Activated naive CD8-positive, alpha-beta T cell treated with anti-CD3 and anti-CD28 coated beads for 36 hours (primary cell): ENCODE measurements around the gene DOCK1. TPM values are rescaled to one million over a fixed set of nuclear protein-coding genes. Genes with fewer than 3 reads are reported as not detected.

Experiments used
- DNase-seq: peaks from one replicate; pipeline ENCODE4 v3.0.0; 2021
- H3K27ac Mint-ChIP-seq: one replicate; pipeline ENCODE4 v1.8.0; 2022; ENCODE audit warnings: mild to moderate bottlenecking, moderate library complexity, mixed read lengths
- H3K27me3 Mint-ChIP-seq: one replicate; pipeline ENCODE4 v1.8.0; 2022; ENCODE audit warnings: mild to moderate bottlenecking, mixed read lengths
- H3K36me3 Mint-ChIP-seq: one replicate; pipeline ENCODE4 v1.8.0; 2021; ENCODE audit warnings: mild to moderate bottlenecking, mixed read lengths
- H3K4me1 Mint-ChIP-seq: one replicate; pipeline ENCODE4 v1.8.0; 2021; ENCODE audit warnings: mixed read lengths
- H3K4me3 Mint-ChIP-seq: one replicate; pipeline ENCODE4 v1.8.0; 2022; ENCODE audit warnings: mild to moderate bottlenecking, moderate library complexity, mixed read lengths
- H3K9me3 Mint-ChIP-seq: one replicate; pipeline ENCODE4 v1.8.0; 2022; ENCODE audit warnings: mixed read lengths
- total RNA-seq, 2 experiments: library from RNA; stranded (reverse); gene quantifications; one replicate each; pipeline ENCODE4 v1.2.3, GENCODE V29; 2021

The DOCK1 gene
- total RNA-seq, 2 experiments from 2014 or later = 0.76 to 0.95 TPM

- H3K27ac Mint-ChIP-seq = no peak overlapping the region
- no peaks in the 10 kb centered on the region for H3K4me1 Mint-ChIP-seq
- H3K36me3 Mint-ChIP-seq = no peaks in the 10 kb centered on the region
- no peak for DNase-seq
- H3K27me3 Mint-ChIP-seq = no peaks in the 10 kb centered on the region
- no peaks in the 10 kb centered on the region for H3K9me3 Mint-ChIP-seq
- H3K4me3 Mint-ChIP-seq = no peak overlapping the region
These were observed 128.9 kb downstream of the DOCK1 start for GRCh38 chr10:127034034-127034633.

GRCh38 chr10:127034790-127035189, 129.6 kb downstream of the DOCK1 start:
- H3K27me3 Mint-ChIP-seq = no peaks in the 10 kb centered on the region
- no peak overlapping the region for H3K4me3 Mint-ChIP-seq
- H3K9me3 Mint-ChIP-seq = no peaks in the 10 kb centered on the region
- no peaks in the 10 kb centered on the region for H3K4me1 Mint-ChIP-seq
- DNase-seq = no peak
- no peaks in the 10 kb centered on the region for H3K36me3 Mint-ChIP-seq
- no peak overlapping the region for H3K27ac Mint-ChIP-seq

GRCh38 chr10:127035827-127036226, 130.6 kb downstream of the DOCK1 start:
- Mint-ChIP-seq H3K9me3 (no peaks in the 10 kb centered on the region), H3K27me3 (no peaks in the 10 kb centered on the region), H3K4me1 (no peaks in the 10 kb centered on the region), H3K36me3 (no peaks in the 10 kb centered on the region), H3K4me3 (no peak overlapping the region), H3K27ac (no peak overlapping the region)
- DNase-seq = no peak

- no peak for DNase-seq
- Mint-ChIP-seq H3K4me1 (no peaks in the 10 kb centered on the region), H3K9me3 (no peaks in the 10 kb centered on the region), H3K4me3 (no peak overlapping the region), H3K27me3 (no peaks in the 10 kb centered on the region), H3K36me3 (no peaks in the 10 kb centered on the region), H3K27ac (no peak overlapping the region)
These were observed 131.8 kb downstream of the DOCK1 start for GRCh38 chr10:127036987-127037386.

- H3K9me3 Mint-ChIP-seq = no peaks in the 10 kb centered on the region
- no peak for DNase-seq
- H3K4me3 Mint-ChIP-seq = no peak overlapping the region
- H3K4me1 Mint-ChIP-seq = no peaks in the 10 kb centered on the region
- H3K27ac Mint-ChIP-seq = no peak overlapping the region
- H3K36me3 Mint-ChIP-seq = no peaks in the 10 kb centered on the region
- H3K27me3 Mint-ChIP-seq = no peaks in the 10 kb centered on the region
These were observed 134.2 kb downstream of the DOCK1 start for GRCh38 chr10:127039435-127039834.

- Mint-ChIP-seq H3K36me3 (no peaks in the 10 kb centered on the region), H3K9me3 (no peaks in the 10 kb centered on the region), H3K27ac (no peak overlapping the region), H3K4me1 (no peaks in the 10 kb centered on the region), H3K27me3 (no peaks in the 10 kb centered on the region), H3K4me3 (no peak overlapping the region)
- DNase-seq = no peak
These were observed 135.5 kb downstream of the DOCK1 start for GRCh38 chr10:127040756-127041155.

GRCh38 chr10:127041552-127041951, 136.3 kb downstream of the DOCK1 start:
- Mint-ChIP-seq H3K27ac (no peak overlapping the region), H3K4me1 (no peaks in the 10 kb centered on the region), H3K27me3 (no peaks in the 10 kb centered on the region), H3K9me3 (no peaks in the 10 kb centered on the region), H3K36me3 (no peaks in the 10 kb centered on the region), H3K4me3 (no peak overlapping the region)
- DNase-seq = no peak

- no peak for DNase-seq
- no peak overlapping the region for H3K4me3 Mint-ChIP-seq
- H3K27ac Mint-ChIP-seq = no peak overlapping the region
- H3K27me3 Mint-ChIP-seq = no peaks in the 10 kb centered on the region
- no peaks in the 10 kb centered on the region for H3K36me3 Mint-ChIP-seq
- no peaks in the 10 kb centered on the region for H3K4me1 Mint-ChIP-seq
- H3K9me3 Mint-ChIP-seq = no peaks in the 10 kb centered on the region
These were observed 138.1 kb downstream of the DOCK1 start for GRCh38 chr10:127043301-127043700.

- H3K27ac Mint-ChIP-seq = no peak overlapping the region
- no peak overlapping the region for H3K4me3 Mint-ChIP-seq
- H3K27me3 Mint-ChIP-seq = no peaks in the 10 kb centered on the region
- no peak for DNase-seq
- no peaks in the 10 kb centered on the region for H3K4me1 Mint-ChIP-seq
- no peaks in the 10 kb centered on the region for H3K36me3 Mint-ChIP-seq
- H3K9me3 Mint-ChIP-seq = no peaks in the 10 kb centered on the region
These were observed 139.0 kb downstream of the DOCK1 start for GRCh38 chr10:127044186-127044585.

GRCh38 chr10:127046975-127047877, 142.0 kb downstream of the DOCK1 start:
- H3K4me3 Mint-ChIP-seq = no peak overlapping the region
- H3K9me3 Mint-ChIP-seq = no peaks in the 10 kb centered on the region
- DNase-seq = no peak
- no peak overlapping the region for H3K27ac Mint-ChIP-seq
- no peaks in the 10 kb centered on the region for H3K4me1 Mint-ChIP-seq
- no peaks in the 10 kb centered on the region for H3K27me3 Mint-ChIP-seq
- H3K36me3 Mint-ChIP-seq = no peaks in the 10 kb centered on the region

- H3K4me3 Mint-ChIP-seq = no peak overlapping the region
- H3K27ac Mint-ChIP-seq = no peak overlapping the region
- no peaks in the 10 kb centered on the region for H3K9me3 Mint-ChIP-seq
- no peak for DNase-seq
- no peaks in the 10 kb centered on the region for H3K36me3 Mint-ChIP-seq
- no peaks in the 10 kb centered on the region for H3K4me1 Mint-ChIP-seq
- no peaks in the 10 kb centered on the region for H3K27me3 Mint-ChIP-seq
These were observed 142.6 kb downstream of the DOCK1 start for GRCh38 chr10:127047878-127048238.

- Mint-ChIP-seq H3K27me3 (no peaks in the 10 kb centered on the region), H3K9me3 (no peaks in the 10 kb centered on the region), H3K4me3 (no peak overlapping the region)
These were observed 143.4 kb downstream of the DOCK1 start for GRCh38 chr10:127048630-127049029.

GRCh38 chr10:127052001-127052400, 146.8 kb downstream of the DOCK1 start:
- H3K4me3 Mint-ChIP-seq = no peak overlapping the region
- no peaks in the 10 kb centered on the region for H3K27me3 Mint-ChIP-seq
- H3K4me1 Mint-ChIP-seq = no peaks in the 10 kb centered on the region
- no peaks in the 10 kb centered on the region for H3K9me3 Mint-ChIP-seq
- H3K36me3 Mint-ChIP-seq = no peaks in the 10 kb centered on the region
- H3K27ac Mint-ChIP-seq = no peak overlapping the region
- no peak for DNase-seq

More at GRCh38 chr10:127048630-127049029, 143.4 kb downstream of the DOCK1 start:
- no peaks in the 10 kb centered on the region for H3K36me3 Mint-ChIP-seq
- H3K27ac Mint-ChIP-seq = no peak overlapping the region
- no peak for DNase-seq
- no peaks in the 10 kb centered on the region for H3K4me1 Mint-ChIP-seq

GRCh38 chr10:127055263-127055662, 150.0 kb downstream of the DOCK1 start:
- DNase-seq = no peak
- no peaks in the 10 kb centered on the region for H3K4me1 Mint-ChIP-seq
- no peaks in the 10 kb centered on the region for H3K36me3 Mint-ChIP-seq
- H3K27me3 Mint-ChIP-seq = no peaks in the 10 kb centered on the region
- no peak overlapping the region for H3K4me3 Mint-ChIP-seq
- peaks cover 5% of the 10 kb centered on the region for H3K9me3 Mint-ChIP-seq
- H3K27ac Mint-ChIP-seq = no peak overlapping the region

- no peak for DNase-seq
- H3K27me3 Mint-ChIP-seq = no peaks in the 10 kb centered on the region
- H3K27ac Mint-ChIP-seq = no peak overlapping the region
- no peaks in the 10 kb centered on the region for H3K4me1 Mint-ChIP-seq
- peaks cover 5% of the 10 kb centered on the region for H3K9me3 Mint-ChIP-seq
- H3K36me3 Mint-ChIP-seq = no peaks in the 10 kb centered on the region
- no peak overlapping the region for H3K4me3 Mint-ChIP-seq
These were observed 154.1 kb downstream of the DOCK1 start for GRCh38 chr10:127059314-127059713.

GRCh38 chr10:127063762-127064161, 158.5 kb downstream of the DOCK1 start:
- Mint-ChIP-seq H3K27ac (no peak overlapping the region), H3K4me3 (no peak overlapping the region), H3K36me3 (peaks cover 4% of the 10 kb centered on the region), H3K9me3 (no peaks in the 10 kb centered on the region), H3K4me1 (no peaks in the 10 kb centered on the region), H3K27me3 (no peaks in the 10 kb centered on the region)
- DNase-seq = no peak
